Measurements from ENCODE around the gene COMMD9.

DNA sequence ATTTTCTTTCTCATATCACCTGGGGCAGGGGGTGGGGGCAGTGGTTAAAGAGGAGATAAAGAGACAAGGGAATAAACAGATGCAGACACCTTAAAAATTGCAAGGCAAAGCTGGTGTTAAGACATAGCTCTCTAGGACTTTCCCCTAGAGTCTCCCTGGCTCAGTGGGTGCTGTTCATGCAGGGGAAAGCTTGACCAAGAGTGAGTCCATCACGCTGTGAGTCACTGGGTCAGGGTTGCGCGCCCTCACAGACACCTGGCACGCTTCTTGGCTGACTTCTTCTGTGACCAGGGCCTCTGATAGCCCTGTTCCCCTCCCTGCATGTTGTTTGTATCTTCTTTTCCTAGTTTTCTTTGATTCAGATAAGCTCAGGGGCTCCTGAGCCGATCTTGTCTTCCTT lies 31.9 kb downstream of the COMMD9 start:
- TF ChIP-seq ZNF677 (tag by site-specific recombination; IDR thresholded peaks at IDR 0.05): no peak
- TF ChIP-seq, protein P1, sequence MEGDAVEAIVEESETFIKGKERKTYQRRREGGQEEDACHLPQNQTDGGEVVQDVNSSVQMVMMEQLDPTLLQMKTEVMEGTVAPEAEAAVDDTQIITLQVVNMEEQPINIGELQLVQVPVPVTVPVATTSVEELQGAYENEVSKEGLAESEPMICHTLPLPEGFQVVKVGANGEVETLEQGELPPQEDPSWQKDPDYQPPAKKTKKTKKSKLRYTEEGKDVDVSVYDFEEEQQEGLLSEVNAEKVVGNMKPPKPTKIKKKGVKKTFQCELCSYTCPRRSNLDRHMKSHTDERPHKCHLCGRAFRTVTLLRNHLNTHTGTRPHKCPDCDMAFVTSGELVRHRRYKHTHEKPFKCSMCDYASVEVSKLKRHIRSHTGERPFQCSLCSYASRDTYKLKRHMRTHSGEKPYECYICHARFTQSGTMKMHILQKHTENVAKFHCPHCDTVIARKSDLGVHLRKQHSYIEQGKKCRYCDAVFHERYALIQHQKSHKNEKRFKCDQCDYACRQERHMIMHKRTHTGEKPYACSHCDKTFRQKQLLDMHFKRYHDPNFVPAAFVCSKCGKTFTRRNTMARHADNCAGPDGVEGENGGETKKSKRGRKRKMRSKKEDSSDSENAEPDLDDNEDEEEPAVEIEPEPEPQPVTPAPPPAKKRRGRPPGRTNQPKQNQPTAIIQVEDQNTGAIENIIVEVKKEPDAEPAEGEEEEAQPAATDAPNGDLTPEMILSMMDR (tag by site-specific recombination; IDR thresholded peaks at IDR 0.05): no peak
- no peak for TF ChIP-seq HOXA7 (CRISPR knock-in tag; IDR thresholded peaks at IDR 0.05; ENCODE audit: borderline replicate concordance)
